H9 (cell line): ENCODE results near the gene GOLGA6A. TPM values are rescaled to one million over a fixed set of nuclear protein-coding genes. Genes with fewer than 3 reads are reported as not detected.

Experiments used
- DNase-seq: peaks from one replicate; pipeline ENCODE4 v3.0.0-alpha.2; 2017
- H2AFZ ChIP-seq: one replicate; pipeline ENCODE4 v1.6.1; 2013; ENCODE audit warnings: mild to moderate bottlenecking, low read length, control low read depth, moderate library complexity
- H2AK5ac ChIP-seq: 2 replicates; pipeline ENCODE4 v1.6.1; 2013; ENCODE audit warnings: low read length, control low read depth, mixed read lengths; ENCODE audit not compliant: insufficient read length
- H2BK120ac ChIP-seq: one replicate; pipeline ENCODE4 v1.6.1; 2013; ENCODE audit warnings: low read depth, mild to moderate bottlenecking, low read length, control low read depth, inconsistent platforms; ENCODE audit not compliant: poor library complexity, severe bottlenecking
- H2BK12ac ChIP-seq: 2 replicates; pipeline ENCODE4 v1.6.1; 2013; ENCODE audit warnings: low read length, control low read depth, mixed read lengths, low read depth; ENCODE audit not compliant: insufficient read length
- H2BK15ac ChIP-seq: 2 replicates; pipeline ENCODE4 v1.6.1; 2013; ENCODE audit warnings: low read depth, low read length, control low read depth
- H2BK20ac ChIP-seq: one replicate; pipeline ENCODE4 v1.6.1; 2013; ENCODE audit warnings: low read depth, mild to moderate bottlenecking, low read length, control low read depth, inconsistent platforms; ENCODE audit not compliant: poor library complexity, severe bottlenecking
- H2BK5ac ChIP-seq: 2 replicates; pipeline ENCODE4 v1.6.1; 2013; ENCODE audit warnings: low read length, control low read depth, mixed read lengths; ENCODE audit not compliant: insufficient read length
- H3K14ac ChIP-seq: 2 replicates; pipeline ENCODE4 v1.6.1; 2013; ENCODE audit warnings: low read length, control low read depth; ENCODE audit not compliant: insufficient read depth
- H3K18ac ChIP-seq: 2 replicates; pipeline ENCODE4 v1.6.1; 2013; ENCODE audit warnings: low read depth, mild to moderate bottlenecking, mixed read lengths, low read length, control low read depth; ENCODE audit not compliant: insufficient read length
- H3K23ac ChIP-seq: 2 replicates; pipeline ENCODE4 v1.6.1; 2013; ENCODE audit warnings: low read length, control low read depth, mixed read lengths, low read depth; ENCODE audit not compliant: insufficient read length
- H3K23me2 ChIP-seq: 2 replicates; pipeline ENCODE4 v1.6.1; 2013; ENCODE audit warnings: low read depth, mild to moderate bottlenecking, mixed read lengths, low read length, control low read depth; ENCODE audit not compliant: insufficient read length, poor library complexity, severe bottlenecking
- H3K27ac ChIP-seq: 2 replicates; pipeline ENCODE4 v1.5.1; 2013; ENCODE audit warnings: low read length, control low read depth, mixed read lengths, low read depth; ENCODE audit not compliant: insufficient read length
- H3K27me3 ChIP-seq: 2 replicates; pipeline ENCODE4 v1.6.1; 2013; ENCODE audit warnings: low read length, control low read depth, inconsistent platforms; ENCODE audit not compliant: insufficient read depth
- H3K4ac ChIP-seq: 2 replicates; pipeline ENCODE4 v1.6.1; 2013; ENCODE audit warnings: low read depth, mild to moderate bottlenecking, control low read depth, inconsistent platforms, low read length, moderate library complexity
- H3K4me1 ChIP-seq: 2 replicates; pipeline ENCODE4 v1.6.1; 2013; ENCODE audit warnings: low read length, control low read depth, inconsistent platforms; ENCODE audit not compliant: insufficient read depth
- H3K4me2 ChIP-seq: 2 replicates; pipeline ENCODE4 v1.6.1; 2013; ENCODE audit warnings: low read length, control low read depth, mixed read lengths; ENCODE audit not compliant: insufficient read length, insufficient read depth
- H3K56ac ChIP-seq: 2 replicates; pipeline ENCODE4 v1.6.1; 2013; ENCODE audit warnings: low read depth, mild to moderate bottlenecking, mixed read lengths, low read length, control low read depth; ENCODE audit not compliant: insufficient read length
- H3K79me1 ChIP-seq: 2 replicates; pipeline ENCODE4 v1.6.1; 2013; ENCODE audit warnings: low read depth, mild to moderate bottlenecking, moderate library complexity, low read length, control low read depth, inconsistent platforms; ENCODE audit not compliant: insufficient read depth, poor library complexity, severe bottlenecking
- H3K79me2 ChIP-seq: 2 replicates; pipeline ENCODE4 v1.6.1; 2013; ENCODE audit warnings: low read length, control low read depth, inconsistent platforms; ENCODE audit not compliant: insufficient read depth
- H3K9ac ChIP-seq: 2 replicates; pipeline ENCODE4 v1.6.1; 2013; ENCODE audit warnings: low read length, control low read depth, mixed read lengths; ENCODE audit not compliant: insufficient read length; ENCODE audit errors: extremely low read depth
- H3K9me3 ChIP-seq: one replicate; pipeline ENCODE4 v1.6.1; 2013; ENCODE audit warnings: low read depth, low read length, inconsistent platforms; ENCODE audit not compliant: control insufficient read depth
- H3T11ph ChIP-seq: one replicate; pipeline ENCODE4 v1.6.1; 2013; ENCODE audit warnings: mild to moderate bottlenecking, low read length, control low read depth, inconsistent platforms
- H4K20me1 ChIP-seq: one replicate; pipeline ENCODE4 v1.6.1; 2013; ENCODE audit not compliant: control insufficient read depth, insufficient read length, insufficient read depth
- H4K5ac ChIP-seq: 2 replicates; pipeline ENCODE4 v1.6.1; 2013; ENCODE audit warnings: low read depth, mild to moderate bottlenecking, mixed read lengths, low read length, control low read depth; ENCODE audit not compliant: insufficient read length
- H4K8ac ChIP-seq: replicated peaks from 2 replicates; pipeline ENCODE4 v1.6.1; 2013; ENCODE audit warnings: low read length, control low read depth, mixed read lengths, low read depth; ENCODE audit not compliant: insufficient read length
- H4K91ac ChIP-seq: 2 replicates; pipeline ENCODE4 v1.6.1; 2013; ENCODE audit warnings: low read depth, mild to moderate bottlenecking, moderate library complexity, mixed read lengths, low read length, control low read depth; ENCODE audit not compliant: insufficient read length
- H3K27ac Mint-ChIP-seq, 3 experiments: 2 replicates in 2 of 3; 3 replicates in 1 of 3; pipeline ENCODE4 v1.8.0; 2020 to 2021; ENCODE audit warnings: mixed read lengths in 3 of 3, mild to moderate bottlenecking in 1 of 3, moderate library complexity in 1 of 3
- H3K27me3 Mint-ChIP-seq: 2 replicates; pipeline ENCODE4 v1.8.0; 2021; ENCODE audit warnings: low read depth, mild to moderate bottlenecking, moderate library complexity, mixed read lengths
- H3K36me3 Mint-ChIP-seq, 3 experiments: 2 replicates in 2 of 3; 3 replicates in 1 of 3; pipeline ENCODE4 v1.8.0; 2020 to 2021; ENCODE audit warnings: low read depth in 3 of 3, mixed read lengths in 3 of 3; ENCODE audit not compliant: insufficient read depth in 1 of 3
- H3K4me1 Mint-ChIP-seq, 2 experiments: 2 replicates each; pipeline ENCODE4 v1.8.0; 2020; ENCODE audit warnings: mixed read lengths in 2 of 2
- H3K4me3 Mint-ChIP-seq, 2 experiments: 2 replicates in 1 of 2; 3 replicates in 1 of 2; pipeline ENCODE4 v1.8.0; 2020 to 2021; ENCODE audit warnings: mild to moderate bottlenecking in 2 of 2, mixed read lengths in 2 of 2, moderate library complexity in 1 of 2
- H3K9me3 Mint-ChIP-seq, 2 experiments: 2 replicates in 1 of 2; 3 replicates in 1 of 2; pipeline ENCODE4 v1.8.0; 2020; ENCODE audit warnings: mild to moderate bottlenecking in 2 of 2, mixed read lengths in 2 of 2, moderate library complexity in 1 of 2
- CTCF ChIP-seq: fragments of 200-600 bp; sonication (generic); conservative IDR thresholded peaks from 3 replicates; pipeline ENCODE4 v1.8.0; 2021; ENCODE audit warnings: antibody characterized with exemption, mild to moderate bottlenecking
- WGBS: extraction: QIAGEN DNeasy Blood & Tissue Kit; methylation state at CpG from one replicate; pipeline ENCODE4 v1.1.7; 2013; ENCODE audit warnings: missing lambda C conversion rate, low lambda C conversion rate, mixed read lengths; ENCODE audit not compliant: insufficient read length; ENCODE audit errors: extremely low coverage; 5-methylcytosine and 5-hydroxymethylcytosine counted together
- total RNA-seq: library from RNA; stranded (reverse); gene quantifications from 2 replicates; pipeline ENCODE4 v1.2.1, GENCODE V29; 2021

The GOLGA6A gene
- total RNA-seq, 1 experiment from 2014 or later: 0.72 TPM

- peaks cover 5% of the 10 kb centered on the region for H3K9me3 ChIP-seq
- H2AK5ac ChIP-seq: no peak overlapping the region
- H3K36me3 Mint-ChIP-seq: no peaks in the 10 kb centered on the region; a peak in 1 of 7 replicates
- no peak overlapping the region for H4K5ac ChIP-seq
- no peak overlapping the region for H2BK15ac ChIP-seq
- H3K4me1 Mint-ChIP-seq: peaks cover 3 to 6% of the 10 kb centered on the region in 2 experiments; a peak in 3 of 4 replicates
- no peak overlapping the region for H2AFZ ChIP-seq
- H4K20me1 ChIP-seq: no peaks in the 10 kb centered on the region
- H3K79me1 ChIP-seq: no peaks in the 10 kb centered on the region
- no peak overlapping the region for H3K56ac ChIP-seq
- TF ChIP-seq CTCF: no peak
- H3K79me2 ChIP-seq: no peaks in the 10 kb centered on the region
- WGBS: no CpG with 5 or more reads among the region's 7 CpGs
- H2BK120ac ChIP-seq: no peak overlapping the region
- no peak overlapping the region for H3K4me2 ChIP-seq
- H3K27ac ChIP-seq: no peak overlapping the region
- no peaks in the 10 kb centered on the region for H3K23me2 ChIP-seq
- H4K8ac ChIP-seq: no peak overlapping the region
- H3T11ph ChIP-seq: no peak overlapping the region
- no peak overlapping the region for H2BK12ac ChIP-seq
- no peak overlapping the region for H3K18ac ChIP-seq
- no peak overlapping the region for H2BK20ac ChIP-seq
- no peak overlapping the region for H3K14ac ChIP-seq
- no peak overlapping the region for H4K91ac ChIP-seq
- peaks cover 3 to 11% of the 10 kb centered on the region in 2 experiments; a peak in 3 of 5 replicates for H3K9me3 Mint-ChIP-seq
- DNase-seq: no peak
- H3K4me1 ChIP-seq: no peaks in the 10 kb centered on the region
- H2BK5ac ChIP-seq: no peak overlapping the region
- no peaks in the 10 kb centered on the region for H3K27me3 ChIP-seq
- no peak overlapping the region for H3K27ac Mint-ChIP-seq
- H3K27me3 Mint-ChIP-seq: peaks cover 29% of the 10 kb centered on the region
- H3K4me3 Mint-ChIP-seq: no peak overlapping the region
- no peak overlapping the region for H3K23ac ChIP-seq
- H3K4ac ChIP-seq: no peak overlapping the region
- no peak overlapping the region for H3K9ac ChIP-seq
Observed at GRCh38 chr15:74062671-74063070, 19.7 kb downstream of the GOLGA6A start.
